Brain microvascular endothelial cell (primary cell): Measurements from ENCODE around the gene SOX9.
A peak's percentile ranks its signal among the peaks of the same experiment; 100 is the strongest.

Experiments used
- DNase-seq: peaks from one replicate; pipeline ENCODE4 v3.0.0-alpha.2; 2020
- H3K27ac ChIP-seq: fragments of 250-450 bp; sonication (Bioruptor Pico); 2 replicates; pipeline ENCODE4 v1.5.1; 2020; ENCODE audit warnings: mild to moderate bottlenecking, moderate library complexity
- H3K27me3 ChIP-seq: fragments of 250-450 bp; sonication (Bioruptor Pico); replicated peaks from 2 replicates; pipeline ENCODE4 v1.5.1; 2020; ENCODE audit warnings: mild to moderate bottlenecking
- H3K36me3 ChIP-seq: fragments of 250-450 bp; sonication (Bioruptor Pico); replicated peaks from 2 replicates; pipeline ENCODE4 v1.5.1; 2020; ENCODE audit warnings: mild to moderate bottlenecking
- H3K4me3 ChIP-seq: 2 replicates; pipeline ENCODE4 v1.5.1; 2011; ENCODE audit warnings: low read depth, mild to moderate bottlenecking, control low read depth, low read length, moderate library complexity
- CTCF ChIP-seq: IDR thresholded peaks from 2 replicates; pipeline ENCODE4 v1.5.1; 2011; ENCODE audit warnings: low read depth, mild to moderate bottlenecking, moderate library complexity, low read length, control low read depth, inconsistent platforms; ENCODE audit errors: missing control alignments
- in situ Hi-C: cut with HindIII; loops from 2 replicates; pipeline ENCODE4 v1.10.0; 2017; ENCODE audit warnings: low sequenced_read_pairs, low pct_ligation_motif_present

SOX9 gene

DNA sequence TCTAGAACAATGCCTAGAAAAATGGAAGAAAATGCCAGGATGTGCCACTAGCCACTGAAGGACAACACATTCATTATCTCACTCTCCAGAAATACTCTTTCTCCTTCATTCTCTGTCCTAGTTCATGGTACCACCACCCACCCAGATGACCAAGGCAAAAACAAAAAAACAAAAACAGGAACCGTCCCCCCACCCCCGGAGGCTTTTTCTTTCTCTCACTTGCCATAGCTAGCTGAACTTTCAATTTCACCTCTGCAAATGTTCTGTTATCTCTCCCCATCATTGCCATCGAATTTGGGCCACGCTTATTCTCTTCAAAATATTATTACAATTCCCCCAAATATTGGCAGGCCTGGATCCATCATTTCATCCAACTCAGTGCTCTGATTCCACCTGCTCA is 49.0 kb downstream of the SOX9 start:
- DNase-seq, result no peak
- Histone ChIP-seq H3K27ac (no peak overlapping the region), H3K4me3 (no peak overlapping the region), H3K27me3 (no peaks in the 10 kb centered on the region), H3K36me3 (no peaks in the 10 kb centered on the region)
- in situ Hi-C loops, result no loop called here
- TF ChIP-seq CTCF, result no peak

GRCh38 chr17:72171703-72172667 is 51.2 kb downstream of the SOX9 start:
- no peaks in the 10 kb centered on the region for H3K36me3 ChIP-seq
- H3K27ac ChIP-seq, result no peak overlapping the region
- no peak overlapping the region for H3K4me3 ChIP-seq
- TF ChIP-seq CTCF, result no peak
- no peak for DNase-seq
- no peaks in the 10 kb centered on the region for H3K27me3 ChIP-seq
- in situ Hi-C loops, result no loop called here

GRCh38 chr17:72173499-72174116 is 52.8 kb downstream of the SOX9 start:
- TF ChIP-seq CTCF, result no peak
- Histone ChIP-seq H3K4me3 (no peak overlapping the region), H3K27ac (no peak overlapping the region), H3K27me3 (no peaks in the 10 kb centered on the region), H3K36me3 (no peaks in the 10 kb centered on the region)
- in situ Hi-C loops, result no loop called here
- DNase-seq, result peak; percentile 60

GRCh38 chr17:72175263-72175662 is 54.4 kb downstream of the SOX9 start:
- no peak for TF ChIP-seq CTCF
- no peak for DNase-seq
- H3K4me3 ChIP-seq, result no peak overlapping the region
- no peak overlapping the region for H3K27ac ChIP-seq
- no peaks in the 10 kb centered on the region for H3K36me3 ChIP-seq
- in situ Hi-C loops, result no loop called here
- no peaks in the 10 kb centered on the region for H3K27me3 ChIP-seq
